ENCODE results near the gene TP53AIP1. TPM values are rescaled to one million over a fixed set of nuclear protein-coding genes. Genes with fewer than 3 reads are reported as not detected.
A peak's percentile ranks its signal among the peaks of the same experiment; 100 is the strongest.

Gene TP53AIP1, protein sequence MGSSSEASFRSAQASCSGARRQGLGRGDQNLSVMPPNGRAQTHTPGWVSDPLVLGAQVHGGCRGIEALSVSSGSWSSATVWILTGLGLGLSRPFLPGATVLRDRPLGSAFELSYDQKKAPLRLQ
- polyA plus RNA-seq (2014; cell fraction: cytosol; rRNA removed): 0.05 TPM in 1 of 2 replicates, not detected in the other
- polyA plus RNA-seq (2014; cell fraction: nucleus; rRNA removed): 0.25 and 1.2 TPM in 2 replicates

DNA sequence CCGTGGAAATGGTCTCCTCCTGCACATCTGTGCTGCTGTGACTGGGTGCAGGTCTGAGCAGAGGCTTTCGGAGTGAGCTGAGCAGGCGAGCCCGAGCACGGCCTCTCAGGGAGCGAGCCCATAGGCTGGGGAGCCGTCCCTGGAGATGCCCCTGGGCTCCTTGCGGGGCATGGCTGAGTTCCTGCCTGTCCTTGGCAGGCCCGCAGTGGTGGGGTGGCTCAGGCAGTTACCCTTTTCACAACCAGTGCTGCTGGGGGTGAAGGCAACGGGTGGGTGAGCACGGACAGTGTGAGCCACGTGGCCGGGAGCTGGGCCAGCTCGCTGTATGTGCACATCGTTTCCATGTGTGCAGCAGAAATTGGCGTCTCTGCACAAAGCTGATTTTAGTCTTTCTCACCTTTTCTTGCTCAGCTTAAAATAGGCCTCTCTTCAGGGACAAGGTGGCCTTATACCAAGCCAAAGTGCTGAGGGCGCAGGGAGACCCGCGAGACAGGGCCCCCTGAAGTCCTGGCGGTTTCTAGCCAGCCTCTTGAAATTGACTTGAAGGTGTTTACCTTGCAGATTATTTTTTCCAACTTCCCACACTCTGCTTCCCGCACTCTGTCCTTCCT is at the start of gene TP53AIP1:
Gene TP53AIP1, minus strand, starts transcription at position 55 of the 611 bp plus-strand sequence. CDS start 5,053 bp downstream, outside the sequence.
- no peak for DNase-seq (ENCODE audit: low spot score)

DNA sequence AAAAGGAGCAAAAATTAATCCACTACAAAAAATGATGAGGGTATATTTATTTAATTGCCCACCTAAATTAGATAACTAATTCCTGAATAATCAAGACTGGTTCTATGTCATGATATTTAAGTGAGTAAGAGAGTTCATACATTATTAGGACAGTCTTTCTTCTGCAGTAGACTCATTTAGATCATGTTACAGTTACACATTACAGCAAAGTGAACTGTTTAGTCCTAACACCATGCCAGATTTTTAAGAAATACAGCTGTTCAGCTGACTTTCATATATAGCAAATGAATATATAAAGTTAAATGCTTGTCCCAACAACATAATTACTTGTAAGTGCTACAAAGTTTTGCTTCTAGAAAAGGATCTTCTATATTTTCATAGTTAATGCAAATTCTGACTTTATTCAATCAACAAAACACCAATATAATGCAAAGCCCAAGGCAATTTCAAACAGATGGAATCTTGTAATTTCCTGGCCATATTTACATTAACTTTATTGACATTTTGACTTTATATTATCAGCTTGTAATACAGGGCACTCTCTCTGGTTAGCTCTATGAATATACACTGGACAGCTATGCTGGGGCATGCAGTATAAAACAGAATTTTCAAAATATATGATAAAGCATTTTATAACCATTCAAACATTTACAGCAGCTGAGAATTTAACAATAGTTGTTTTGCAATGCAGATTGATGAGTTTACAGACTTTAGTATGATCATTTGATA is 45.7 kb upstream of the TP53AIP1 start:
- DNase-seq (ENCODE audit: low spot score): no peak

DNA sequence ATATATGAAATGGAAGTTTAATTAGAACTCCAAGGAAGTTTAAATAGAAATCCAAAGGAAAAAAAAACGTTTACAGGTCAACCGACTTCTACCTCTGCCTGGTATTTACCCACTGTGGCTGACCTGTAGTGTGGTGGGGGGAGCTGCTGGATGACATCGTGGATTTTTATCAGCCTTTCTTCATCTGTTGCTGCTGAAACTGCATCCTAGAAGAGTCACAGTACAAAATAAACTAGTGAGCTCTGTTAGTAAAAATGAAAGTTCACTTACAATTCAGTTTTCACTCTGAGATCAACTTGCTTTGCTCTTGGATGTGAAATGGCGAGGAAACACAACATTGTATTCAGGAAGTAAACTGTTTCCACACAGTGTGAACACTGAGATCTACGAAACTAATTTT is 43.2 kb upstream of the TP53AIP1 start:
- DNase-seq (ENCODE audit: low spot score): no peak

DNA sequence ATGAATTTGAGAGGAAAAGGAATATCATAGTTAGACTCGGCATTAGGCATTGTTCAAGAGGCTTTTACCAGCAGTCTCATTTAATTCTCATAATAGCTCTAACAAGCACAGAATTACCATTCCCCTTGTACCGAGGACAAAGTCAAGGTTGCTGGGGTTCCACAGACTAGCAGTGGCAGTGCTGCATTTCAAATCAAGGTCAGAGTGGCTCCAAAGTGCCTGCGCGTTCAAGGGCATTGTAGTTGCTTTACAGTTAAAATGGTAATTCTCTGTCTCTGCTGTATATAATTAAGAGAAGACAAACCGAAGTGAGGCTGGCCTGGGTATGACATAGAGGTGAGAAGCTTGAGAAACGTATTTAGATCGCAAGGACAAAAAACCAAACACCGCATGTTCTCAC is 40.4 kb upstream of the TP53AIP1 start:
- DNase-seq (ENCODE audit: low spot score): no peak

DNA sequence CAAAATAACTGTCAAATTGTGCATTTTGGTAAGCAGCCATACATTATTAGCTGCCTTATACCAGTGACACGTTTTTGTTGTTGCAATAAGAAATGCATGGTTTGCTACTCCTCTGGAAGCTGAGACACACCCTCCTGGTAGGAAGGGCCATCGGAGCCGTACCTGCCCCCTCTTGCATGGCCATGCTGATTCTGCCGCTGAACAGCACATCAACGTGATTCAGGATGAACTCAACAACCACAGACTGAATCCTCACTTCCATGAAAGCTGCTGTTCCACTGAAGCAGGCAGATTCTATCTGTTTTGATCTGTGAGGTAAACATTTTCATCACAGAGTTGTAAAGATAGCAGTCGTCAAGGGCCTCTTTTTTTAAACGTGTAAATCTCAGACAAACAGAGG is 38.6 kb upstream of the TP53AIP1 start:
- DNase-seq (ENCODE audit: low spot score): no peak

DNA sequence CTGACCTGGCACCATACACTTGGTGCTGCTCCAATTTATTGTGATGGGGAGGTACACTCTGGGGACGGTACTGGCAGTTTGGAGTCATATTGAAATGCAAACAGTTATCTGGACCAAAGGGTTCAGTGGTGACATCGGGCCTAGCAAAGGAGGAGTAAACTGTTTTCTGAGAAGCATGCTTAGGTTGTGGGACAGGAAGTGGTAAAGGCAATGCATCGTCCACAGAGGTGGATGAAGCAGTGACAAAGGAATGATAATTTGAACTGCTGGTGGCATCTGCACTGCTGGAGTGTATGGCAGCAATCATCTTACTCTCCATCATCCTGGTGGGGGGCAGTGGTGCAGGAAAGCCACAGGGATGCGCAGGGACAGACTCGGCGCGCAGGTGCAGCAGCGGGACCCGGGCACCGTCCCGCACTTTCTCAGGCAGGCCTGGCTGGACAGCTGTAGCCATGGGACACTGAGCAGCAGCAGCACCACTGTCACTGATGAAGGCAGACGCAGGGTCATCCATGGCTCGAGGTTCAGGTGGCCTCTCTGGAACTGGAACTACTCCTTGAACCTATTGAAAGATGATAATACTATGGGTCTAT is 28.0 kb upstream of the TP53AIP1 start:
- no peak for DNase-seq (ENCODE audit: low spot score)

DNA sequence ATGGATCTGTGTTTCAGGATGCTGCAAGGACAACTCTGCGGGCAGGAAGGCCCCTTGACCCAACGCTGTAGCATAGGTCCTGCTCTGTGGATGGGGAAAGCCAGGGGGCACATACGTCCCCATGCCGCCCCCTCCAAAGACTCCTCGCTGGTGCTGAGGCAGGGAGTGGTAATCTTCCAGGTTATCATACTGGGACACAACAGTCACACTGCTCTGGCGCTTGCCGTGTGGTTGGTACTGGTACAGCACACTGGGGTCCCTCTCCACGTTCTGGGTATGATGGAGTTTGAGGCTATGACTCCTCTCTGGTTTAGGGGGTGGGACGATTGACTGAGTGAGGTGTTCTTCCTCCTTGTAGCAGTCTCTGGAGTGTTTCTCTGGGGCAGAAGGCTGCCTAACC is 26.2 kb upstream of the TP53AIP1 start:
- DNase-seq (ENCODE audit: low spot score): no peak

DNA sequence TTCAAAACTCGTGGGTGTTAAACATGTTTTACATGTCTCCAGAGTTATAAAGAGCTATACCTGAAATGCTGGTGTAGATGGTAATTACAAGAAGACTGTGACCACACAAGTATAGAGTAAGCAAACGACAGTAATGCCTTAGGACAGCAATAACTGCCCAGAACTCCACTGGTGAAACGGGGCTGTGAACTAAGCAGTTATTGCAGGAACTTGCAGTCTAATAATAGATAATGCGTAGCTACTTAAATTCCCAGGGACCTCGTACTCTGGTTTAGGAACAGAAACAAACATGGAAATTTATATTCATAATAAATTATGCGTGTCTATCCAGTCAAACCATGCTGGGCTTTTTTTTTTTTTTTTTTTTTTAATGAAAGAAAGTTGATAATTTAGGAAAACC is 24.9 kb upstream of the TP53AIP1 start:
- DNase-seq (ENCODE audit: low spot score): no peak

DNA sequence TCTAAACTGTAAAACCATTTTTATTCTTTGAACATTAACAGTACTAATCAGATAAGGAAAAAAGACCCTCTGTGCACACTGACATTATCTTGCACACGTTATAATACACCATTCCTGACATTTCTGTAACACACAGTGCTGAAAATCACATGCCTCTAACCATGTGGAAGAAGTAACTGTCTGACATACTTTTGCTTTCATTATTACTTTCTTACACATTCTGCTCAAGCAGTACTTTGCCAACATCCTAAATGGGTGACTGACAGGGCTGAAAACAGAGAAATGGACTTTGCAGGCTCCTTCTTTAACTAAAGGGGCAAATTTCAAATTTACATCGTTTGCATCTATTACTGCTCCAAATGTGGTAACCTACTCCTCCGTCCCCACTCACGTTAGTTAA is 22.8 kb upstream of the TP53AIP1 start:
- no peak for DNase-seq (ENCODE audit: low spot score)

DNA sequence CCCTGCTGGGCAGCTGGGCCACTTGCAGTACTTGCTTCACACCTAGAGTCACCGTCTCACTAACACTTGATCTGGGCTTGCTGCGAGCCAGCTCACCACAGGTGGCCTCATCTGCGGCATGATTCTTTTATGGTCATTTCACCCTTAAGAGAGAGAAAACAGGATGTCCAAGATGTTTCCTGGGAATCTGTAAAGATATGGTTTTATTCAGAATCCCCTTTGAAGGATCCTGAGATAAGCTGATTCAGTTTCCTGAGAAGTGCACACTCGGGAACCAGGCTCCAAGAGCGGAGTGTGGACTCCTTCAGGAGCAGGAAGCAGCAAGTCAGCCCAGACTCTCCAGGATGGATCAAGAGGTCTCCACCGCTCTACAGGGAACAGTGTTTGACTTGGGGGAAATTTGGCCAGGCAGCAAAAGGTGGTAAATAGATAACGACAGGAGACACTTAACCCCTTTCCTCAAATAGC is 21.8 kb upstream of the TP53AIP1 start:
- no peak for DNase-seq (ENCODE audit: low spot score)

DNA sequence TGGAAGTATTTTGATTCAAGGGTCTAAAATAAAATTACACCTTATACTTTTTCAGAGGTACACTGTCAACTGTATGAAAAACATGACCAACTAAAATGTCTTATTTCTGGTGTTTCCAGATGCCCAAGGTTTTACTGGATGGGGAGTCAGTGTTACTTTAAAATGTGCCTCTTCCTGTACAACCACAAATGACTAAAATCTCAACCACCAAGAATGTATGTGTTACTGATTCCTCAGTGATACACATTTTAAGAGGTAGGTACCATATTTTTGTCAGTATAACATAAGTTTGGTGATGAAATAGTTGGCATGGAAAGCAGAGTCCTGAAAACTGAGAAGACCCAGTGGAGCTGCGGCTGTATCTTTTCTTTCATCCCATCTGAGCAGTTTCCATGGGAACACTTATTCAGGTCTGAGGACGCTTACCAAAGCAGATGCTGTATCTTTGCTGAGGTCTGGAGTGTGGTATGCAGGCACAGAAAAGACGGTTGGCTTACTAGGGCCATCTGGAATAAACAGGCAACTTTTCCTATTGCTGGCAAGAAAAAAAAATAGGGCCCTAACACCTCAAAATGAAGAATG is 21.2 kb upstream of the TP53AIP1 start:
- no peak for DNase-seq (ENCODE audit: low spot score)

DNA sequence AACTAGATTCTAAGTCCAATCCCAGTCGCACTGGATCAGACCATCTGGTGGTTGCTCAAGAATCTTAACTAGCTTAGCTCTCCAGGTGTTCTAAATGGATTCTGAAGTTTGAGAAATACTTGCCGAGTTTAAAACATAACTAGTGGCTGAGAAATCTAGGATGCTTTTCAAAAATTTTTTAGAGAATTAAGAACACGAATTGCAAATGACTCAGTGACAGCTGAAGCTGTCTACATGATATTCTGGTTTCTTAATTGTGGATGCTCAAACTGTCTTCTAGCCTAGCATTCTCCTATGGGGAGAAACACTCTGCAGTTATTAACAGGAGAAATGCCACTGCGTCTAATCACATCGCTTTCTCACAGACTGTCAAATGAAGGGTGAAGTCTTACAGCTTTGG is 20.2 kb upstream of the TP53AIP1 start:
- DNase-seq (ENCODE audit: low spot score): no peak

DNA sequence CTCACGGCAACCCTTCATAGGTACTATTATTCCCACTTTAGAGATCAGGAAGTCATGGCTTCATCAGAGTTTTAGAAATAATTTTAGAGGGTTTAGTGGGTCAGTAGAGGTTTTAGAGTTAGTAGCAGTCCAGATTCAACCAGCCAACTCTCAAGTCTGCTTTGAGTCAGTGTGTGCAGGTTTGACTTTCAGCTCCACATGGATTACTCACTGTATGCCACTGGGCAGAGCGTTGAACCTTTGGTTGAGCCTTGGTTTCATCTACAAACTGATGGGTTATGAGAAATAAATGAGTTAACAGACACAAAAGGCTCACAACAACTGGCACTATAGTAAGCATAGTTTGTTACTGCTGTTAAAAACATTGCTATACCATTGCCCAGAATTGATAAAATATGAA is 19.0 kb upstream of the TP53AIP1 start:
- no peak for DNase-seq (ENCODE audit: low spot score)

DNA sequence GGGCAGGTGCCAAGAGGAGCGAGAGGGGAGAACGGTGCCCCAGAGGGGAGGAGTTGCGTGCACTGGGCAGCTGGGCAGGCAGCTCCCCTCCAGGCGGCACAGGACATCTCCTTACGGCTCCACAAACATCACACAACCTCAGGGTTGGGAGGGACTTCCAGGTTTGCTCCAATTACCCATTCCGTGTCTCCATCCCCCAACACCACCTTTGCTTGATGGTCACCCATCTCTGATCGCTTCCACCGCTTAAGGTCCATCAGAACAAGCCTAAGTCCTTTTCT is 14.5 kb upstream of the TP53AIP1 start:
- no peak for DNase-seq (ENCODE audit: low spot score)

DNA sequence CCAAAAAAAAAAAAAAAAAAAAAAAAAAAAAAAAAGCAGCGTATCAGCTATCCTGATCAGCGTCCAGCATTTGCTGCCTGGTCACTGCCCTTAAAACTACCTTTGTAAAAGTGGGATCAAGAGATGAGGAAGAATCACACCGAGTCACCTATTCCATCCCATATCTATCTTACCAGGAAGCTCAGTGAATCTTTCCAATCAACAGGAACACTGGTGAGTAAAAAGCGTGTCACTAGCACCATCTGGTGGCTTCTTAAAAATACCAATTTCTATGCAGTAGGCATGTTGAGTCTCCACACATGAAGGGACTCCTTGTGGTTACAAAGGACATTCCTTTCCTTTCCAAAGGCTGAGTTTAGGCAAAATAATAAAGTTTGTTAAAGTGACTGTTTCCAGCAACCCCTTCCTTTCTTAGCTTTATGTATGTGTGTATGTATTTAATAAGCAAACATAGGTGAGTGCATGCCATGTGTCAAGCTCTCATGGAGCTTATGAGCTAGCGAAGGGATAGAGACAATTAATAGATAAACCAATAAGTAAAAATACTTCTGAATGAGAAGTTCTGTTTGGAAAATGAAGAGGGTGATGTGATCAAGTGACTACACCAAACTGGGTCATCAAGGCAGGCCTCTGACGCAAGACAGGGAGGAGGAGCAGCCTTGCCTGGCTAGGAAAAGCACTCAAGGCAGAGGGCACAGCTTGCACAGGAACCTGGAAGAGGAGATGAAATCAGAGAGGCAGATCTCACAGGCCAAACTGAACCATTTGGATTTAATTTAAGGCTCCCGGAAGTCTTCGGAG is 13.9 kb upstream of the TP53AIP1 start:
- peak; percentile 59 for DNase-seq (ENCODE audit: low spot score)

DNA sequence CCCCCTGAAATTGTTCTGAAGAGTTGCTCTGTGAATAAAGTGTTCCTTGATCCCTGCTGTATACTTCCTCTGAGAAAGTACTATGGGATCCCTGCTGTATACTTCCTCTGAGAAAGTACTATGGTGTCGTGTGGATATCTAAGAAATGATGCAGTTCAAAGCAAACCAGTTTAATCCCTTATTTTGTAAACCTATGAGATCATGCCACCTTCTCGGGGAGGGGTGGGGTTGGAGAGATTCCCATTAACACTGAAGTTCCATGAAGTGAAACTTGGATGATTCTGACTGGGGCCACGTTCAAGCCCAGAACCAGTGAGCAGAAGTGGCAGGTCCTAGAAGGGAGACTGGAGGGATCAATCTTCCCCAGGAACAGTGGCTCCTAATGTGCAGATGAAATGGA is 13.0 kb upstream of the TP53AIP1 start:
- no peak for DNase-seq (ENCODE audit: low spot score)

DNA sequence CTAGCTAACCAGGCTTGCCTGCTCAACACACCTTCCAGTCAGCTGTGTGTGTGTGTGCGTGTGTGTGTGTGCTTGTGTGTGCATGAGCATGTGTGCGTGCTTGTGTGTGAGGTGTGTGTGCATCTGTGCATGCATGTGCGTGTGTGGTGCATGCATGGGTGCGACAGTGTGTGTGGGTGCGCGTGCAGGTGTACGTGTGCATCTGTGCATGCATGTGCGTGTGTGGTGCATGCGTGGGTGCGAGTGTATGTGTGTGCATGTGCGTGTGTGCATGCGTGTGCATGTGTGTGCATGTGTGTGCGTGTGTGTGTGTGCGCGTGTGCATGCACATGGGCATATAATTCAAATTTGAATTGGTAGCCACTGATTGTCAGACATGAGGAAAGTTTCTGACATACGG is 10.5 kb upstream of the TP53AIP1 start:
- DNase-seq (ENCODE audit: low spot score): no peak

DNA sequence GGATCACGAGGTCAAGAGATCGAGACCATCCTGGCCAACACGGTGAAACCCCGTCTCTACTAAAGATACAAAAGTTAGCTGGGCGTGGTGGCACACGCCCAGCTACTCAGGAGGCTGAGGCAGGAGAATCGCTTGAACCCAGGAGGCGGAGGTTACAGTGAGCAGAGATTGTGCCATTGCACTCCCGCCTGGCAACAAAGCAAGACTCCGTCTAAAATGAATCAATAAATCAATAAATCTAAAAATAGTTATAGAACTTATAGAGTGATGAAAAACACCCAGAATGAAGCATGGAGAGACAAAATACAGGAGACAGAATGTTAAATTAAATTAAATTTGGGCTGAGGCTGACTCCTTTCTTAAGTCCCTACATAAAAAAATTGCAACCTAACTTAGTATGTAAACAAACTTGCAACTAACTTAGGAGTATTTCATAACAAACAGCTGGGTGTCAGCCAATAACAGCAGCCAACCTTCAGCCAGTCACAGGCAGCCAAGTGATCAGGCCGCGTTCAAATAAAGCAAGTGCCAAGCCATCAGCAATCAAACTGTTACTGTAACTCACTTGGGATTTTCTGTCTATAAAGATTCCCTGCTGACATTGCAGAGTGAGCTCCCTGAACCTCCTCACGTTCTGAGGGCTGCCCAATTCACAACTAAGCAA is 7.3 kb upstream of the TP53AIP1 start:
- DNase-seq (ENCODE audit: low spot score): no peak

DNA sequence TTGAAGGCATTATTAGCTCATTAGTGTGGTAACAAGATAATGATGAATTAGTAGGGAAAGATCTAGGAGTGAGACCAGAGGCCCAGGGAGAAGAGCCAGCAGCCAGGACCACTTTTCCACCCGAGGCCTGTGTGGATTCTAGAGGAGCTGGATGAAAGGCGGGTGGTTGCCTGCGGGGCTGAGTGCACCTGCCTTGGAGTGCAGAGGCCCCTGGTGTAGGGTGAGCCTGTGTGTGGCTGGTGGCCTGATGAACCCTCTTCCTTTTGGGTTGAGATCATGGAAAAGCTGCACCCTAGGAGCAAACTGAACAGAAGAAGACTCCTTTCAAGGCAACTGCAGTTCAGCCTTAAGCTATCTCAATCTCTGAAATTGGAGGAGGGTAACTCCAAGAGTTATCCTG is 5.9 kb upstream of the TP53AIP1 start:
- no peak for DNase-seq (ENCODE audit: low spot score)

DNA sequence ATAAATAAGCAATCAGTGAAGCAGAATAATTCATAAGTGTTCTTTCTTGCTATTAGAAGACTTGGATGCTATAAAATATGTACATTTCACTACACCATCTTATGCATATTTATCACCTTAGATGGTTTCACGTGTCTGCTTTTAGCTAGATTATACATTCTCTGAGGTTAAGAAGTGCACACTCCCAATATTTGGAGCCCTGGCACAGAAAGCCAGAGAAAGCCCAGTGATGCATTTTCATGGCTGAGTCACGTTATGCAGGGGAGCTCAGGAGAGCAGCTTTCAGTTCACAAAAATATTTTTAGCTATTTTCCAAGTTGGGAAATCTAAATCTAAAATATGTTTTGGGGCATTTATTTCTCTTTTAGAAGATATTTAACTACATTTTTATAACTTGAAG is 5.1 kb upstream of the TP53AIP1 start:
- no peak for DNase-seq (ENCODE audit: low spot score)

DNA sequence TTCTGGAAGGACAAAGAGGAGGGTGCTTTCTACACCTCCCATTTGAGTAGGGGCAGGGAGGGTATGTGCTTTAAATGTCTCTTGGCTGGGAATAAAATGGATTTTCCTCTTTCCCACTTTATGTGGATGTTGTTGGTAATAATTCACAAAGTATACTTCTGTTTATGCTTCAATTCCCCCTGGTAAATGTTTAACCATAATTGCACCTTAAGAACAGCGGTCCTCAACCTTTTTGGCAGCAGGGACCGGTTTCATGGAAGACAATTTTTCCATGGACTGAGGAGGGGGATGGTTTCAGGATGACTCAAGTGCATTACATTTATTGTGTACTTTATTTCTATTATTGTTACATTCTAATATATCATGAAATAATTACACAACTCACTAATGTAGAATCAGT is 4.0 kb upstream of the TP53AIP1 start:
- no peak for DNase-seq (ENCODE audit: low spot score)
